Activated CD8-positive, alpha-beta T cell treated with anti-CD3 and anti-CD28 coated beads, Interleukin-2, amount 10 ng/mL, durations not matched to agents 7 days and 5 days (primary cell): ENCODE data around the gene LDAH. TPM values are rescaled to one million over a fixed set of nuclear protein-coding genes. Genes with fewer than 3 reads are reported as not detected.

Experiments used
- ATAC-seq: fragments of 150-1000 bp; cut with Tn5 transposase; one replicate; pipeline ENCODE4 v1.10.0; 2021; ENCODE audit warnings: moderate library complexity
- CTCF ChIA-PET: fragments of 350-600 bp; sonication (Branson Sonifier 250); formaldehyde crosslinking; loops from one replicate; lab custom pipeline; 2021; ENCODE audit warnings: antibody characterized with exemption; lab: Charles Lee
- POLR2A ChIA-PET: fragments of 350-600 bp; sonication (Branson Sonifier 250); formaldehyde crosslinking; loops from one replicate; lab custom pipeline; 2021; ENCODE audit warnings: antibody characterized with exemption; lab: Charles Lee
- DNase-seq: peaks from one replicate; pipeline ENCODE4 v3.0.0-alpha.2; 2020
- H3K27ac Mint-ChIP-seq: one replicate; pipeline ENCODE4 v1.8.0; 2021; ENCODE audit warnings: mild to moderate bottlenecking, mixed read lengths
- H3K27me3 Mint-ChIP-seq: one replicate; pipeline ENCODE4 v1.8.0; 2021; ENCODE audit warnings: low read depth, mixed read lengths
- H3K36me3 Mint-ChIP-seq: one replicate; pipeline ENCODE4 v1.8.0; 2021; ENCODE audit warnings: low read depth, mixed read lengths
- H3K4me1 Mint-ChIP-seq: one replicate; pipeline ENCODE4 v1.8.0; 2021; ENCODE audit warnings: low read depth, mixed read lengths
- H3K4me3 Mint-ChIP-seq: one replicate; pipeline ENCODE4 v1.8.0; 2021; ENCODE audit warnings: mild to moderate bottlenecking, mixed read lengths
- H3K9me3 Mint-ChIP-seq: one replicate; pipeline ENCODE4 v1.8.0; 2022; ENCODE audit warnings: mixed read lengths; ENCODE audit not compliant: insufficient read depth
- total RNA-seq, 2 experiments: library from RNA; stranded (reverse); gene quantifications; one replicate each; pipeline ENCODE4 v1.2.3, GENCODE V29; 2021

Gene LDAH
- total RNA-seq, 2 experiments from 2014 or later, result 24.5 to 31.7 TPM

GRCh38 chr2:20638014-20638413, 184.9 kb downstream of the LDAH start:
- Mint-ChIP-seq H3K27me3 (no peaks in the 10 kb centered on the region), H3K27ac (no peak overlapping the region), H3K9me3 (no peaks in the 10 kb centered on the region), H3K4me1 (peaks cover 3% of the 10 kb centered on the region), H3K4me3 (no peak overlapping the region), H3K36me3 (no peaks in the 10 kb centered on the region)
- ATAC-seq (no peak), DNase-seq (no peak)
- ChIA-PET POLR2A (no interaction called here), CTCF (interaction anchor here (1.3 kb wide), 1 partner anchor 13 kb away, joined by 5 read pairs; the partner anchor contains the start of gene HS1BP3)

GRCh38 chr2:20637147-20637546, 185.8 kb downstream of the LDAH start:
- Mint-ChIP-seq H3K4me1 (peaks cover 3% of the 10 kb centered on the region), H3K9me3 (no peaks in the 10 kb centered on the region), H3K4me3 (no peak overlapping the region), H3K27ac (no peak overlapping the region), H3K27me3 (no peaks in the 10 kb centered on the region), H3K36me3 (no peaks in the 10 kb centered on the region)
- POLR2A ChIA-PET, result no interaction called here
- CTCF ChIA-PET, result interaction anchor here (1.3 kb wide), 1 partner anchor 14 kb away, joined by 5 read pairs; the partner anchor contains the start of gene HS1BP3
- no peak for DNase-seq
- ATAC-seq, result no peak

GRCh38 chr2:20635675-20636584, 187.0 kb downstream of the LDAH start:
- ChIA-PET CTCF (interaction anchor here (0.8 to 3.0 kb wide), 7 partner anchors 15 to 213 kb away, joined by 3 to 19 read pairs (median 5); partner anchors contain the start of genes HS1BP3 and RHOB), POLR2A (no interaction called here)
- H3K4me1 Mint-ChIP-seq, result peaks cover 3% of the 10 kb centered on the region
- DNase-seq (peak; percentile 48), ATAC-seq (peak; percentile 79)
- no peaks in the 10 kb centered on the region for H3K9me3 Mint-ChIP-seq
- H3K27ac Mint-ChIP-seq, result no peak overlapping the region
- no peak overlapping the region for H3K4me3 Mint-ChIP-seq
- no peaks in the 10 kb centered on the region for H3K36me3 Mint-ChIP-seq
- no peaks in the 10 kb centered on the region for H3K27me3 Mint-ChIP-seq

- ChIA-PET CTCF (interaction anchor here (0.8 to 3.2 kb wide), 9 partner anchors 8 to 225 kb away, joined by 3 to 19 read pairs (median 5); partner anchors contain the start of genes HS1BP3 and RHOB), POLR2A (interaction anchor here (0.6 kb wide), 1 partner anchor 222 kb away, joined by 3 read pairs; no protein-coding TSS in a partner anchor)
- ATAC-seq (no peak), DNase-seq (no peak)
- Mint-ChIP-seq H3K4me3 (no peak overlapping the region), H3K27me3 (no peaks in the 10 kb centered on the region), H3K9me3 (no peaks in the 10 kb centered on the region), H3K36me3 (no peaks in the 10 kb centered on the region), H3K4me1 (peaks cover 3% of the 10 kb centered on the region), H3K27ac (no peak overlapping the region)
These were observed 187.8 kb downstream of the LDAH start for GRCh38 chr2:20635113-20635510.

- H3K36me3 Mint-ChIP-seq, result no peaks in the 10 kb centered on the region
- no peaks in the 10 kb centered on the region for H3K9me3 Mint-ChIP-seq
- CTCF ChIA-PET, result interaction anchor here (0.8 to 3.2 kb wide), 9 partner anchors 9 to 225 kb away, joined by 3 to 19 read pairs (median 5); partner anchors contain the start of genes HS1BP3 and RHOB
- no peak for ATAC-seq
- H3K4me1 Mint-ChIP-seq, result peaks cover 3% of the 10 kb centered on the region
- DNase-seq, result no peak
- no peaks in the 10 kb centered on the region for H3K27me3 Mint-ChIP-seq
- POLR2A ChIA-PET, result interaction anchor here (0.6 kb wide), 1 partner anchor 222 kb away, joined by 3 read pairs; no protein-coding TSS in a partner anchor
- H3K27ac Mint-ChIP-seq, result no peak overlapping the region
- no peak overlapping the region for H3K4me3 Mint-ChIP-seq
These were observed 188.3 kb downstream of the LDAH start for GRCh38 chr2:20634507-20635112.

Other genes with a start within 250 kb of the LDAH start
- 10 to 100 TPM; 10.5 to 11.2 TPM for gene HS1BP3, start 172.0 kb downstream of the LDAH start, total RNA-seq
- not detected for gene GDF7, start 156.0 kb downstream of the LDAH start, total RNA-seq
- not detected for gene APOB, start 221.0 kb upstream of the LDAH start, total RNA-seq